SU-DHL-6 (cell line): ENCODE data around the gene SLC25A18.

ENCODE experiments used
- H2AFZ ChIP-seq: fragments of 200-600 bp; sonication (generic); 2 replicates; pipeline ENCODE4 v1.6.1; 2014; ENCODE audit warnings: low read depth, mild to moderate bottlenecking, moderate library complexity, mixed read lengths, antibody characterized with exemption, low read length; ENCODE audit not compliant: severe bottlenecking
- H3F3A ChIP-seq: fragments of 200-600 bp; shearing (Covaris generic); 2 replicates; pipeline ENCODE4 v1.6.0; 2016; ENCODE audit warnings: antibody characterized with exemption, mild to moderate bottlenecking; ENCODE audit not compliant: insufficient read depth
- H3K27ac ChIP-seq: fragments of 200-600 bp; sonication (generic); 2 replicates; pipeline ENCODE4 v1.5.1; 2016; ENCODE audit warnings: low read depth, mild to moderate bottlenecking, low read length, moderate library complexity, mixed read lengths
- H3K27me3 ChIP-seq: fragments of 200-600 bp; sonication (generic), shearing (Covaris generic); 2 replicates; pipeline ENCODE4 v1.6.0; 2014; ENCODE audit warnings: mild to moderate bottlenecking, low read length
- H3K36me3 ChIP-seq: fragments of 200-600 bp; sonication (generic); 2 replicates; pipeline ENCODE4 v1.6.1; 2014; ENCODE audit warnings: mild to moderate bottlenecking, low read length, mixed read lengths
- H3K4me2 ChIP-seq: fragments of 300-600, 200-600 bp; shearing (Covaris generic), sonication (generic); 2 replicates; pipeline ENCODE4 v1.6.0; 2014; ENCODE audit warnings: low read length, low read depth, mild to moderate bottlenecking; ENCODE audit not compliant: poor library complexity, severe bottlenecking
- H3K4me3 ChIP-seq: fragments of 200-600 bp; sonication (generic); 2 replicates; pipeline ENCODE4 v1.5.1; 2014; ENCODE audit warnings: antibody characterized with exemption, low read length, mild to moderate bottlenecking, mixed read lengths; ENCODE audit not compliant: insufficient read depth, poor library complexity, severe bottlenecking
- H3K79me2 ChIP-seq: fragments of 200-600 bp; sonication (generic); 2 replicates; pipeline ENCODE4 v1.6.1; 2014; ENCODE audit warnings: mild to moderate bottlenecking, low read length, moderate library complexity; ENCODE audit not compliant: insufficient read depth
- H3K9ac ChIP-seq: fragments of 200-600 bp; sonication (generic); 2 replicates; pipeline ENCODE4 v1.7.0; 2014; ENCODE audit warnings: mild to moderate bottlenecking, low read length
- H3K9me2 ChIP-seq: fragments of 200-600 bp; sonication (generic); replicated peaks from 2 replicates; pipeline ENCODE4 v1.6.1; 2014; ENCODE audit warnings: low read length; ENCODE audit not compliant: insufficient read depth
- H3K9me3 ChIP-seq: fragments of 200-600 bp; sonication (generic); 2 replicates; pipeline ENCODE4 v1.6.1; 2014; ENCODE audit warnings: low read length, mixed read lengths; ENCODE audit not compliant: insufficient read depth
- H4K20me1 ChIP-seq: fragments of 200-600 bp; sonication (generic); 2 replicates; pipeline ENCODE4 v1.6.1; 2014; ENCODE audit warnings: low read depth, mild to moderate bottlenecking, antibody characterized with exemption, low read length, moderate library complexity, mixed read lengths
- CTCF ChIP-seq: fragments of 200-600 bp; sonication (generic); IDR thresholded peaks from one replicate; pipeline ENCODE4 v1.5.1; 2017; ENCODE audit warnings: antibody characterized with exemption, mild to moderate bottlenecking, low read length, moderate library complexity; ENCODE audit not compliant: insufficient read depth, poor library complexity, severe bottlenecking
- EZH2phosphoT487 ChIP-seq: fragments of 200-600 bp; sonication (generic), shearing (Covaris generic); conservative IDR thresholded peaks from 2 replicates; pipeline ENCODE4 v1.6.1; 2018; ENCODE audit warnings: mild to moderate bottlenecking, antibody characterized with exemption, low read length, moderate library complexity, mixed read lengths

SLC25A18 gene

DNA sequence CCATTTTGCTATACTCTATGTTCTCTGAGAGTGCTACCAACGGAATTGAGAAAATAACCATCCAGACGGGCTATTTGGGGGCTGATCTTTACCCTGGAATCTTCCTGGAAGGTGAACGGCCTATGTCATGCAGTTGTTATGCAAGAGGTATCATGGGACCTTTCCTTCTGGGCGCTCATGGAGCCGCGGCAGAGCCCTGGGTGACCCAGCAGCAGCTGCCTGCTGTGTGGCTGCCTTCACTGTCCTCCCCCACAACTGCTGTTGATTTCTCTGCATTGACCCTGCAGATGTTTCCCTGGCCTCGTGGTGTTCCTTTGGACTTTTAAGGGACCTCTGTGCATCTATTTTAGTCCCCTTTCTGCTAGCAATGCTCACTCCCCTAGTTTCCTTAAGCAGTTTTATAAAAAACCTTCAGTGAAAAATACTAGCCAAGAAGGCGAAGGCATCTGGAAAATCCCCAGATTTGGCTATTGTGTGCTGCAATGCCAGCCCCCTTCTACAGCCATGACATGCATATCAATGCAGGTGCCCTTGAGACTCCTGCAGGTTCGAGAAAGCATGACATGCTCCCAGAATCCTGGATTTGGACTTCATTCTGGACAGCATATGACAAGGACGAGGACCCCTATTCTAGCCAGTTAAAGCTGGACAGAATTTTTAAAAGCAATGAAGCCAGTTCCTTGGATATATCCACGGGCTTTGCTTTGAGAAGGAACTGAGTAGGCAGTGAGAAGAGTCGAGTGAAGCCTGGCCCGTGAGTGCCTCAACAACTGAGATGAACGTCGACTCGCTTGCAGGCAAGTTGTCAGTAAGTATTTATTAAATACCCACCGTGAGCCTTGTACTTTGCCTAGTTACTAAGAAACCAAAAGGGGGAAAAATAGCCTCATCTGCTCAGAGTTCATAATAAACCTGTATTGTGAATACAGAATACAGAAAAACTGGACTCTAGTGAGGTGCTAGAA, at the start of gene SLC25A18:
Gene SLC25A18, plus strand, starts transcription at position 593 of the 965 bp plus-strand sequence. CDS start 16,447 bp downstream, outside the sequence.
- H3K79me2 ChIP-seq: no peaks in the 10 kb centered on the region
- no peak for TF ChIP-seq EZH2phosphoT487
- no peak for TF ChIP-seq CTCF
- no peaks in the 10 kb centered on the region for H3K36me3 ChIP-seq
- no peak within 1 kb of the TSS for H2AFZ ChIP-seq
- no peaks in the 10 kb centered on the region for H3K9me3 ChIP-seq
- H3K4me3 ChIP-seq: no peak within 1 kb of the TSS
- H3K4me2 ChIP-seq: no peak within 1 kb of the TSS
- no peak within 1 kb of the TSS for H3K27ac ChIP-seq
- H4K20me1 ChIP-seq: no peaks in the 10 kb centered on the region
- no peaks in the 10 kb centered on the region for H3K9me2 ChIP-seq
- H3F3A ChIP-seq: no peaks in the 10 kb centered on the region
- no peaks in the 10 kb centered on the region for H3K27me3 ChIP-seq
- H3K9ac ChIP-seq: no peak within 1 kb of the TSS

DNA sequence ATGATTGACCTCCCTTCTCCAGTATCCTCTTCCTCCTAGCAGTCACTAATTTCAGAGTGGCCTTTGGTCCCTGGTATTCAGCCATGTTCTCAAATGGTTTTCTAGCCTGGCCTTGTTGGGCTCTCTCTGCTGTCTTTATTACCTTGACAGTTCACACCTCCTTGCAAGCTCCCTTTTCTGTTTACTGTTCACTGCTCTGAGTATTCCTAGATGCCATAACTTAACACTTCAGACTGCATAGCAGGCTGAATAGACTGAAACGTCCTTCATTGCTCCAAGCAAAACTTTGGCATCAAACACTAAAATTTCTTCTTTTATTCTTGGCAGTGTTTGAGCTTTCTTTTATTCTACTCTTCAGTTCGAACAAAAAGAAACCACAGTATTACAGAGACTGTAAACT, 49.7 kb upstream of the SLC25A18 start:
- H4K20me1 ChIP-seq: no peaks in the 10 kb centered on the region
- H2AFZ ChIP-seq: no peak overlapping the region
- H3K9me2 ChIP-seq: no peaks in the 10 kb centered on the region
- no peak overlapping the region for H3K4me2 ChIP-seq
- no peak overlapping the region for H3K9ac ChIP-seq
- H3K36me3 ChIP-seq: no peaks in the 10 kb centered on the region
- H3K4me3 ChIP-seq: no peak overlapping the region
- no peaks in the 10 kb centered on the region for H3F3A ChIP-seq
- no peaks in the 10 kb centered on the region for H3K9me3 ChIP-seq
- no peak overlapping the region for H3K27ac ChIP-seq
- TF ChIP-seq CTCF (no peak), EZH2phosphoT487 (no peak)
- H3K79me2 ChIP-seq: no peaks in the 10 kb centered on the region
- H3K27me3 ChIP-seq: no peaks in the 10 kb centered on the region

GRCh38 chr22:17514084-17514483, 49.2 kb upstream of the SLC25A18 start:
- Histone ChIP-seq H3K9ac (no peak overlapping the region), H2AFZ (no peak overlapping the region), H3K9me2 (no peaks in the 10 kb centered on the region), H3K4me3 (no peak overlapping the region), H3K36me3 (no peaks in the 10 kb centered on the region), H3F3A (no peaks in the 10 kb centered on the region), H3K4me2 (no peak overlapping the region), H3K9me3 (no peaks in the 10 kb centered on the region), H4K20me1 (no peaks in the 10 kb centered on the region), H3K79me2 (no peaks in the 10 kb centered on the region), H3K27me3 (no peaks in the 10 kb centered on the region), H3K27ac (no peak overlapping the region)
- TF ChIP-seq CTCF (no peak), EZH2phosphoT487 (no peak)
